PC-9 (cell line): ENCODE measurements around the gene MYMX. TPM values are rescaled to one million over a fixed set of nuclear protein-coding genes. Genes with fewer than 3 reads are reported as not detected.

Experiments used
- BruUV-seq: library from RNA; stranded (reverse); fragments of 400-500 nt; replicated peaks from 2 replicates; lab custom pipeline; 2021; lab: Mats Ljungman, UMichigan
- CTCF ChIA-PET: fragments of 300-600 bp; sonication (Branson Sonifier 250); formaldehyde crosslinking; loops from one replicate; lab custom pipeline; 2022; ENCODE audit warnings: antibody characterized with exemption; lab: Charles Lee
- POLR2A ChIA-PET: fragments of 300-600 bp; sonication (Branson Sonifier 250); formaldehyde crosslinking; loops from one replicate; lab custom pipeline; 2022; ENCODE audit warnings: antibody characterized with exemption; ENCODE audit not compliant: unreplicated experiment; lab: Charles Lee
- DNase-seq, 2 experiments: peaks; one replicate each; pipeline versions ENCODE4 v3.0.0 to v3.0.0-alpha.2; 2015 to 2022; ENCODE audit warnings: mixed read lengths in 1 of 2
- H2AFZ ChIP-seq: fragments of 200-600 bp; sonication (generic); 2 replicates; pipeline ENCODE4 v1.8.1; 2017; ENCODE audit warnings: antibody characterized with exemption
- H3F3A ChIP-seq: fragments of 200-600 bp; sonication (generic); 2 replicates; pipeline ENCODE4 v1.8.1; 2017; ENCODE audit warnings: antibody characterized with exemption, mild to moderate bottlenecking, low read depth; ENCODE audit not compliant: insufficient read depth
- H3K27ac ChIP-seq: fragments of 200-600 bp; sonication (generic); 2 replicates; pipeline ENCODE4 v1.6.1; 2016; ENCODE audit warnings: mixed run types
- H3K27me3 ChIP-seq: fragments of 200-600 bp; sonication (generic); 2 replicates; pipeline ENCODE4 v1.6.1; 2016; ENCODE audit warnings: low read depth, mixed run types; ENCODE audit not compliant: insufficient read depth
- H3K36me3 ChIP-seq: fragments of 200-600 bp; sonication (generic); 2 replicates; pipeline ENCODE4 v1.6.1; 2016; ENCODE audit warnings: low read depth, mixed run types
- H3K4me1 ChIP-seq: fragments of 200-600 bp; sonication (generic); replicated peaks from 2 replicates; pipeline ENCODE4 v1.6.1; 2016; ENCODE audit warnings: mixed run types; ENCODE audit not compliant: insufficient read depth
- H3K4me2 ChIP-seq: fragments of 200-600 bp; sonication (generic); 2 replicates; pipeline ENCODE4 v1.6.1; 2017; ENCODE audit warnings: mixed run types
- H3K4me3 ChIP-seq: fragments of 200-600 bp; sonication (generic); 2 replicates; pipeline ENCODE4 v1.6.1; 2016; ENCODE audit warnings: mixed run types
- H3K79me2 ChIP-seq: fragments of 200-600 bp; sonication (generic); 2 replicates; pipeline ENCODE4 v1.6.1; 2017; ENCODE audit warnings: low read depth, mixed run types
- H3K9me2 ChIP-seq: fragments of 200-600 bp; sonication (generic); 2 replicates; pipeline ENCODE4 v1.8.1; 2017; ENCODE audit warnings: mild to moderate bottlenecking; ENCODE audit not compliant: insufficient read depth
- H3K9me3 ChIP-seq: fragments of 200-600 bp; sonication (generic); 2 replicates; pipeline ENCODE4 v1.8.1; 2016; ENCODE audit warnings: low read depth; ENCODE audit not compliant: insufficient read depth
- H4K20me1 ChIP-seq: fragments of 200-600 bp; sonication (generic); 2 replicates; pipeline ENCODE4 v1.8.1; 2017; ENCODE audit not compliant: insufficient read depth
- CTCF ChIP-seq: fragments of 200-600 bp; sonication (generic); conservative IDR thresholded peaks from 2 replicates; pipeline ENCODE4 v1.6.1; 2017; ENCODE audit warnings: mixed run types, antibody characterized with exemption, mild to moderate bottlenecking, moderate library complexity
- EZH2 ChIP-seq: fragments of 200-600 bp; sonication (generic); IDR thresholded peaks from 2 replicates; pipeline ENCODE4 v1.8.0; 2017; ENCODE audit warnings: antibody characterized with exemption, low read depth
- intact Hi-C: fragments of 100-400 bp; cut with micrococcal nuclease; formaldehyde crosslinking; loops from one replicate; pipeline ENCODE4 v1.10.0; 2022; ENCODE audit not compliant: unreplicated experiment
- total RNA-seq: library from RNA; stranded (reverse); gene quantifications from 2 replicates; pipeline ENCODE4 v1.2.3, GENCODE V29; 2021

MYMX gene
- total RNA-seq, 1 experiment from 2014 or later, result not detected

GRCh38 chr6:44178424-44179071 lies 38.2 kb upstream of the MYMX start:
- TF ChIP-seq CTCF, result no peak
- no peak for TF ChIP-seq EZH2
- H3K4me2 ChIP-seq, result no peak overlapping the region
- POLR2A ChIA-PET, result no interaction called here
- H3K27ac ChIP-seq, result no peak overlapping the region
- no peak overlapping the region for H3K4me3 ChIP-seq
- no peak overlapping the region for H2AFZ ChIP-seq
- peaks cover 15% of the 10 kb centered on the region; the same call in 1 of the 2 replicates for H3F3A ChIP-seq
- no TSS peak for BruUV-seq
- no peaks in the 10 kb centered on the region for H3K36me3 ChIP-seq
- DNase-seq, result no peak
- H3K4me1 ChIP-seq, result no peaks in the 10 kb centered on the region
- CTCF ChIA-PET, result no interaction called here
- no peaks in the 10 kb centered on the region for H3K27me3 ChIP-seq
- H3K79me2 ChIP-seq, result no peaks in the 10 kb centered on the region
- no peaks in the 10 kb centered on the region for H3K9me2 ChIP-seq
- intact Hi-C loops, result no loop called here
- no peaks in the 10 kb centered on the region for H4K20me1 ChIP-seq
- no peaks in the 10 kb centered on the region for H3K9me3 ChIP-seq

- no peaks in the 10 kb centered on the region for H3K79me2 ChIP-seq
- no peaks in the 10 kb centered on the region for H3K4me1 ChIP-seq
- TF ChIP-seq CTCF (no peak), EZH2 (no peak)
- no peaks in the 10 kb centered on the region for H3K36me3 ChIP-seq
- CTCF ChIA-PET, result no interaction called here
- DNase-seq, result no peak
- H3K9me3 ChIP-seq, result no peaks in the 10 kb centered on the region
- BruUV-seq, result no TSS peak
- no peak overlapping the region for H2AFZ ChIP-seq
- no peak overlapping the region for H3K4me2 ChIP-seq
- H3F3A ChIP-seq, result peaks cover 15% of the 10 kb centered on the region; the same call in 1 of the 2 replicates
- H4K20me1 ChIP-seq, result no peaks in the 10 kb centered on the region
- no peaks in the 10 kb centered on the region for H3K9me2 ChIP-seq
- intact Hi-C loops, result no loop called here
- H3K27ac ChIP-seq, result no peak overlapping the region
- H3K4me3 ChIP-seq, result no peak overlapping the region
- POLR2A ChIA-PET, result interaction anchor here (0.6 kb wide), 1 partner anchor 52 kb away, joined by 3 read pairs; the partner anchor contains the start of genes MRPL14 and TMEM63B
- H3K27me3 ChIP-seq, result no peaks in the 10 kb centered on the region
These were observed 37.6 kb upstream of the MYMX start for GRCh38 chr6:44179072-44179536.

DNA sequence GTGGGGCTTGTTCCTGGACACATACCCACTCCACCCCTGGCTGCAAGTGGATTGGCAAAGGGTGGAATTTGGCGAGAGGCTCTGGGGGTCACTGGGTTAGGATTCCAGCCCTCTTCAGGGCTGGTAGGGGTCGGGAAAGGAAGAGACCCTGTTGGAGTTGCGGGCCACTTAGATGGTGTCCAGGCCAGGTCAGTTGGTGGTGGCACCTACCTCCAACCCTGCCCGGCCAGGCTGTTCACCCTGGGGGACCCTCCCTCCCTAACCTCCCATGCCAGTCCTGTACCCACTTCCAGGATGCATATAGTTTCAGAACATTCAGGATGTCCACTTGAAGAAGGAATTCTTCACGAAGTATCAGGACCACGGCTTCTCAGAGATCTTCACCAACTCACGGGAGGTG lies 37.1 kb upstream of the MYMX start:
- H3K4me3 ChIP-seq, result no peak overlapping the region
- intact Hi-C loops, result no loop called here
- H3K9me2 ChIP-seq, result no peaks in the 10 kb centered on the region
- H3K4me1 ChIP-seq, result no peaks in the 10 kb centered on the region
- TF ChIP-seq CTCF (no peak), EZH2 (no peak)
- H4K20me1 ChIP-seq, result no peaks in the 10 kb centered on the region
- no peaks in the 10 kb centered on the region for H3K36me3 ChIP-seq
- no peaks in the 10 kb centered on the region for H3K9me3 ChIP-seq
- POLR2A ChIA-PET, result interaction anchor here (0.6 kb wide), 1 partner anchor 52 kb away, joined by 3 read pairs; the partner anchor contains the start of genes MRPL14 and TMEM63B
- CTCF ChIA-PET, result no interaction called here
- no peak for DNase-seq
- H3F3A ChIP-seq, result peaks cover 15% of the 10 kb centered on the region; the same call in 1 of the 2 replicates
- no peaks in the 10 kb centered on the region for H3K27me3 ChIP-seq
- no peak overlapping the region for H3K27ac ChIP-seq
- no TSS peak for BruUV-seq
- no peak overlapping the region for H3K4me2 ChIP-seq
- no peaks in the 10 kb centered on the region for H3K79me2 ChIP-seq
- no peak overlapping the region for H2AFZ ChIP-seq
